ENCODE data around the gene STIMATE.

DNA sequence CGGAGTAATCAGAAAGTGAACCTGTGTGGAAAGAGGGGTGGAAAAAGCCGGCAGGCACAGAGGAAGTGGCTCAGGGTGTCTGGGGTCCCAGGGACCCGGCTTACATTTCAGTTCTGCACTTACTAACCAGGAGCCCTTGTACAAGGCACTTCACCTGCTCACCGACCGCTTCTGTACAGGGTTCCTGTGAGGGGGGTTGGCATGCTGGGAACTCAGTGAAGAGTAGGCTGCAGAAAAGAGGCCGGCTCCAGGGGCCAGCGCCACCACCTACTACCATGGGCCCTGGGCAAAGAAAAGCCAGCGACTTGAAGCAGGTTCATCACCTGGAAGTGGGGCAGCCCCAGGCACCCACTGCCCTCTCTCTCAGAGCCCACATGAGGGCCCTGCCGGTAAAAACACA lies 6.2 kb downstream of the STIMATE start:
- TF ChIP-seq, protein P1, sequence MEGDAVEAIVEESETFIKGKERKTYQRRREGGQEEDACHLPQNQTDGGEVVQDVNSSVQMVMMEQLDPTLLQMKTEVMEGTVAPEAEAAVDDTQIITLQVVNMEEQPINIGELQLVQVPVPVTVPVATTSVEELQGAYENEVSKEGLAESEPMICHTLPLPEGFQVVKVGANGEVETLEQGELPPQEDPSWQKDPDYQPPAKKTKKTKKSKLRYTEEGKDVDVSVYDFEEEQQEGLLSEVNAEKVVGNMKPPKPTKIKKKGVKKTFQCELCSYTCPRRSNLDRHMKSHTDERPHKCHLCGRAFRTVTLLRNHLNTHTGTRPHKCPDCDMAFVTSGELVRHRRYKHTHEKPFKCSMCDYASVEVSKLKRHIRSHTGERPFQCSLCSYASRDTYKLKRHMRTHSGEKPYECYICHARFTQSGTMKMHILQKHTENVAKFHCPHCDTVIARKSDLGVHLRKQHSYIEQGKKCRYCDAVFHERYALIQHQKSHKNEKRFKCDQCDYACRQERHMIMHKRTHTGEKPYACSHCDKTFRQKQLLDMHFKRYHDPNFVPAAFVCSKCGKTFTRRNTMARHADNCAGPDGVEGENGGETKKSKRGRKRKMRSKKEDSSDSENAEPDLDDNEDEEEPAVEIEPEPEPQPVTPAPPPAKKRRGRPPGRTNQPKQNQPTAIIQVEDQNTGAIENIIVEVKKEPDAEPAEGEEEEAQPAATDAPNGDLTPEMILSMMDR (conservative IDR thresholded peaks at IDR 0.05) = no peak
- no peak for TF ChIP-seq ZFX (IDR thresholded peaks at IDR 0.05)
